Measurements from ENCODE around the gene SEC16B.
"Not testable (repeated sequence)": the region's sequence is repeated elsewhere in the genome, so short reads cannot be mapped to it uniquely, and the experiment has no call there.

SEC16B gene

GRCh38 chr1:177969825-177970371 lies at the start of gene SEC16B:
TSS of gene SEC16B (minus strand) at chr1:177970058. CDS start at chr1:177967981, 2,077 bp downstream.
- DNase-seq: no peak

- DNase-seq: no peak
Measured at GRCh38 chr1:178019622-178020021, 49.8 kb upstream of the SEC16B start.

DNA sequence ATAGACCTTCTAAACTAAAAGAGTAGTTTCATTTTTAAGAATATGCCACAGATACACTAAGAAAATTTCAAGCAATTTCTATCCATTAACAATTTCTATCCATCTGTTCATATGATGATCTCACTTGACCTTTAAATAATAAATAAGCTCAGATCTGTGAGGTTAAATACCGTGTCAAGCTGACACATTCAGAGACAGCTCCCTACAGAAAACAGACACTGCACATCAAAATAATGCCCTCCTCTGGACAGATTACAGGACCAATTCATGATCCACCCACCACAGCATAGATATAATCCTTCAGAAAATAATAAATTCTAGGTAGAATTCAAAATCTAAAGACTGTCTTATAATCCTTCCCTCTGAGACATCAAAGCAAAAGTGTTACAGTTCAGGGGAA lies 49.4 kb upstream of the SEC16B start:
- DNase-seq: no peak

- DNase-seq: no peak
Measured at GRCh38 chr1:178017517-178017916, 47.7 kb upstream of the SEC16B start.

DNA sequence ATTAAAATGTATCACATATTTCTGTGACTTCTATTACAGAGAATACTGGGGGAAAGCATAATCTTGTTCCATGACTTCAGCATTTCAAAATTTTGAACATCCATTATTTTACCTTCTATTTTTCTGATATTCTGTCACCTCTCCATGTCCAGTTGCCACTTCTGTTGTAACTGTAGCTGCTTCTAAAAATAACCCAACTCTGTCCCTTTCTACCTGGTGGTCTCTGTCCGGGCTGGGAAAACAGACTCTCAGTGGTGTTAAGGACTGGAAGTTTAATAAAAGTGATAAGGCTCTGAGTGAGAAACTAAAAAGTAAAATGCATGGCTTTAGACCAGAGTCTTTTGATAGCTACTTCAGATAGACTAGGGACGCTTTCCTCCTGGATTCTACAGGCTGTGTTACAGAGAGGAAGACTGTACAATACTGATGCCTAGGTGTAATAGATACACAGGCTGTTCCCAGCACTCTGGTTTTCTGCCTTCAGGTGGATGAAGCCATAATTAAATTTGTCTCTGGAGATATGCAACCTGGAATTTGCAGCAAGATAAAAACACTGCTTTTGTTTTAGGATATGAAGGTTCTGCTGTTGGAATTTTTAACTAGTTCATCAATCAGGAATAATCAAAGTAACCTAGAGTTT lies 42.1 kb upstream of the SEC16B start:
- no peak for DNase-seq

DNA sequence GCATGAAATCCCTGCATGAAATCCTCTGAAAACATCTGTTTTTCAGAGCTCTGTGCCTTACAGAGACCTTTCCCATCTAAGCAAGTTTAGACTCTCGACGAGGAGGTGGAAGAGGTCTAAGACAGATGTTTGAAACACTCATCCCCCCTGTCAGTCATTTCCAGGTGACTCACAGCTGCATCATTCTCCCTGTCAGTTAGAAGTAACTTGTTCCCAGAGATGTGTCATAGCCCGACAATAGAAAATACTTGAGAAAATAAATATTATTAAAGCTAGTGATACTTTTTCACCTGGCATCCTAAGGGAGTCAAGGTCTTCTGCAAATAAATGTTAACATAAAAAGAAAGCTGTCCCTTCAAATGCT lies 41.6 kb upstream of the SEC16B start:
- DNase-seq: no peak

DNA sequence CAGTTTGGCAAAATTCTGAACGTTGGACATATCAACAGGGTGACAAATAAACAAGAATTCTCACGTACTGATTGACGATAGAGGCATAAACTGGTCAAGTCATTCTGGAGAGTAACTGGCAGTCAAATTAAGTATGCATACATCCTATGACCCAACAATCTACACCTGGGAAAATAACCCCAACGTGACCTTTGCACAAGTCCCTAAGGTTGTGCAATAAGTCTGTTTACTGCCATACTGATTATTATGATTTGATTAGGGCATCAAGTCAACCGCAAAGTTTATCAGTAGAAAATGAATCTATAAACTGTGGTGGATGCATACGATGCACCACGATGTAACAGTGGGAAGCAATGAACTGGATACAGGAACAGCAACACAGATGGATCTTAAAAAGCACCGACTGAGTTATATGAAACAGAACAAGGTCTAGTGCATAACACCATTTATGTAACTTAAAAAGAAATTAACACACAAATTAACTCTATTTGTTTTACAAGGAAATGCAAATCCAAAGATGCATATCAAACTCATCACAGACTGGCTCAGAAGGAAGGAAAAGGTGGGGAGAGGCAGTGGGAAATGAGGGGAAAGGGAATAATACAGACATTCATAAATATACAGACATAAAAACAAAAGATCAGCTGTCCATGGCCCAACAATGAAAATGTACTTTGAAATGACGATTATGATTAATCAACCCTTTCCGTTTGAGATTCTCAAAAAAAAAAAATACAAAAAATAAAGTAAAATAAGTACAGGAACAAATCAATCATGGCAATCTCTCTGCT lies 41.0 kb upstream of the SEC16B start:
- no peak for DNase-seq

DNA sequence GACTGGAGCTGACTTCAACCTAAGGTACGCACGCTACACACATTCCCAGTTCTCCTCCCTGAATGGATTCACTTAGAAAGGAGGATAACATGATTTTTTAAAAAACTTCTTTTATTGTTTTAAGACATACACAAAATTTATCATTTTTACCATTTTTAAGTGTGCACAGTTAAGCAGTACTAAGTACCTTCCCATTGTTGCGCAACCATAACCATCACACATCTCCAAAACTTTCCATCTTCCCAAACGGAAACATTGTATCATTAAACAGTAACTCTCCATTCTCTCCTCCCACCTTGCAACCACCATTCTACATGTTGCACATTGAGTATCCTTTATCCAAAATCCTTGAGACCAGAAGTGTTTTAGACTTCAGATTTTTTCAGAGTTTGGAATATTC lies 36.2 kb upstream of the SEC16B start:
- DNase-seq: no peak

- DNase-seq: no peak
Measured at GRCh38 chr1:178005450-178005849, 35.6 kb upstream of the SEC16B start.

GRCh38 chr1:178004926-178005391 lies 35.1 kb upstream of the SEC16B start:
- DNase-seq: no peak

DNA sequence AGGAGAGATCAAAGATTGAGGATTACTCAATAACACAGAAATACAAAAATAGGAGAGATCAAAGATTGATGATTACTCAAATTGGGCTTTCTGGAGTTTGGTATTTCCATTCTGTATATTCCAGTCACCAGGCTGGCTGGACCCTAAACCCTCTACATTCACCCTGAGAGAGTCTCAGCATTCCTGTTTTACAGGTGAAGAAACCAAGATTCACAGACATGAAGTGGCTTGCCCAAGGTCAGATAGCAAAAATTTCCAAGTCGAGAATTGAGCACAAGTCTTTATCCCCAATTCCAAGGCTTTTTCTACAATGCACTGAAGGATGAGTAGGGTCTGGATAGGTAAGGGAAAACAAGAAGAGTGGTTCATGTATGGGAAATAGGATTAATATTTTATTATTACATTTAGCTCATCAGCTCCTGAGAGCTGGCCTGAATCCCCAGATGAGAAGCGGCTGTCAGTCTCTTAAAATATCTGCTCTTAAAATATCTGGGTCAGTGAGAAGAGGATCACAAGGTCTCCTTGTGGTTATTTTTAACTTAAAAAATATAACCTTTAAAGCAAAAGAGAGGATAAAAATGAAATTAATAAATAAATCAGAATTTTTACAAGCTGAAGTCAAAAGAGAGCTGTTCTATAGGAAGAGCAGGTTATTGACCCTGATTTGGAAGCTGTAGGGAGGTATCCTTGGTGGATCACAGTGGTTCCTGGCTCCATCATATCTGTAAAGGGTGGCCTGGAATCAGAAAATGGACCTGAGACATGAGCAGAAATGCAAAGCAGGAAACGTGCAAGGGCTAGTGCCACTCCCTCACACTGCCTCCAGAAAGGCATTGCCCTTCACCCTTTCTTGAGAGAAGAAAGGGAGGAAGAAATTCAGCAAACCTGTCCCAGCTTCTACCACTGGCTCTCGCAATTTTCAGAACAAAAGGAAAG lies 29.1 kb upstream of the SEC16B start:
- DNase-seq: no peak

- no peak for DNase-seq
Measured at GRCh38 chr1:177996957-177997356, 27.1 kb upstream of the SEC16B start.

DNA sequence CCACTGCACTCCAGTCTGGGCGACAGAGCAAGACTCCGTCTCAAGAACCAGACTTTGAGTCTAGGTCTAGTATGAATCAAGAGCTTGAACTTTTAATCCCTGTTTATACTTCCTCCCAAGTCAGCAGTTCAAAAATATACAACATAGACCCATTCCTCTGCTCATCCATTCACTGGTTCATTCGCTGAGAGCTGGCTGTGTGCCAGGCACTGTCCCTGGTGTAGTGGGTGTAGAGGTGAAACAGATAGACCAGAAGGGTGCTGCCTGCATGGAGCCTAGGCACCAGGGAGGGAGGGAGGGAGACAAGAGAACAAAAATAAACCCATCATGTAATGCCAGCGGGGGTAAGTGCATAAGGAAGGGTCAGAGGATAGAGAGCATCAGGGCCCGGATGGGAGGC lies 25.5 kb upstream of the SEC16B start:
- no peak for DNase-seq

DNA sequence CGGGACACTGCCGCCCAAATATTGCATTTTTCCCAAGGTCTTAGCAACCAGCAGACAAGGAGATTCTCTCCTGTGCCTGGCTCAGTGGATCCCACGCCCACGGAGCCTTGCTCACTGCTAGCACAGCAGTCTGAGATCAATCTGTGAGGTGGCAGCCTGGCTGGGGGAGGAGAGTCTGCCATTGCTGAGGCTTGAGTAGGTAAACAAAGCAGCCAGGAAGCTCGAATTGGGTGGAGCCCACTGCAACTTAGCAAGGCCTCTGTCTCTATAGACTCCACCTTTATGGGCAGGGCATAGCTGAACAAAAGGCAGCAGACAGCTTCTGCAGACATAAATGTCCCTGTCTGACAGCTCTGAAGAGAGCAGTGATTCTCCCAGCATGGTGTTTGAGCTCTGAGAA lies 16.4 kb upstream of the SEC16B start:
- DNase-seq: not testable (repeated sequence)

DNA sequence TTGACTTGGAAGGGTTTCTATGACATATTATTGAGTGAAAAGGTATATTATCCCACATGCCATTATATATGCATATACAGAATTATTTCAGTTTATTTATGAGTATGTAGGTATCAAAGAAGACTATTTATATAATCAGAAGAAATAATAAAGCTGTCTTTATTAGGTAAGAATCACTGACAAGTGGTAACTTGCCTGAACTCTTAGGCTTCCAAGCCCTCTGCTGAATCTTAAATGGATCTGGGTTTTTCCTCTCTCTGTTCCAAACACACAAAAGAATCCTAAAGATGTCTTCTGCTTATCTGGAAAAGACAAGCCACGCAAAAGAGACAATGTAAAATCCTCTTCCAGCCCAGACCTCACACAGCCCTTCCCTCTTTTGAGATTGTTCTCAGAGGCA lies 14.9 kb upstream of the SEC16B start:
- DNase-seq: no peak

GRCh38 chr1:177984136-177984525 lies 14.3 kb upstream of the SEC16B start:
- DNase-seq: no peak

DNA sequence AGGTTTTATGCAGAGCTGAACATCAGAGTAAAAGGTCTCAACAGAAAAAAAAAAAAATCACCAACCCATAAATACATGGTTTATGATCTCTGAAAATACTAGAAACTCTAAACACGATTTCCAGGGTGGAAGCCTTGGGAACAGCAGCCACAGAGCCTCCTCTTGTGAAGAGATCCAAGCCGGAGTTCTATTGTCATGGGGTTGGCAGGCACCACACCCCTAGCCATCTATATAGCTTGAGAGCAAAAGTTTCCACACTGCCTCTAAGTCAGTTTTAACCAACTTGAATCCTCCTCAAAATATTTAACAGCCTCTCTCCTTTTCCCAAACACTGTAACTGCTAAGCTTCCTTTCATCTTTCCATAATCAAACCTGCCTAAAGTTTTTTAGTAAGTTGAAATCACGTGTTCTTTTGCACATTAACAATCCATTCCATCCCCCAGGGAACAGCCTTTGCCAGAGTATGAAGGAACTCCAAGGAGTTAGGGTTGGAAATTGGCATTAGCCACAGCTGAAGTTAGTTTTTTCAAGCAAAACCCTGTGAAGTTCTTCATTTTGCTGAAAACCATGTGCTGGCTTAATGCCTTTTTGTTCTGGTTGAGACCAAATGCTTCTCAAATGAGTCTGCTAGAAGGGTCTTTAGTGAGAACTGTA lies 13.8 kb upstream of the SEC16B start:
- no peak for DNase-seq

DNA sequence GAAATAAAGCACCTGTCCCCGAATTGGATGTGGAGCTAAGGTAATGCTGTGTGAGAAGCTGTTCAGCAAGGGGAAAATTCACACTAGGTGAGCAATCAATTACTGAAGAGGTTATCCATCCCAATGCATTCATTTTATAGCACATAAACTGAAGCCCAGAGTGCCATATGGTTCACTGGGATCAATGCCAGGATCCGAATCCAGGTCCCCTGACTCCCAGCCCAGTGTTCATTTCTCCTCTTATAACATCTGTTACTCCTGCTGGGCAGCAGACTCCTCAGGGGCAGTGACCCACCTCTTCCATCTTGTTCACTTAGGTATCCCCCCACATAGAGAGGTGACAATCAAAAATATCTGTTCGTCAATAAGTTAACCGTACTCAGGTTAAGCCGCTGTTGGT lies 13.2 kb upstream of the SEC16B start:
- DNase-seq: no peak

DNA sequence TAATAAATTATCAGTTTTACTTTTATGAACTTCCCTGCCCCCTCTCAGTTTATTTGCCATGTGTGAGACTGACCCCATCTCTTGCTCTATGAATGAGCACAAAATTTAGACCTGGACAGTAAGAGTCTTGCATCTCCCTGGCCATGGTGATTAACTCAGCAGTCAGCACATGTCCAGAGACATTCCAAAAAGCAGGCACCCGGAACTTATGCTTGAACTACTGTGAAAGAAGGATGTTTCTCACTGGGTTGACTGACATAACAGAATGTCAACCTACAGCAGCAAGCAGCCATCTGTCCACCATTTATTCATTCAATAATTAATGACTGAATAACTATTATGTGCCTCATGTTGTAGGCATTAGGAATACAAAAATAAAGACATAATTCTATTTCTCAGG lies 11.3 kb upstream of the SEC16B start:
- DNase-seq: no peak

DNA sequence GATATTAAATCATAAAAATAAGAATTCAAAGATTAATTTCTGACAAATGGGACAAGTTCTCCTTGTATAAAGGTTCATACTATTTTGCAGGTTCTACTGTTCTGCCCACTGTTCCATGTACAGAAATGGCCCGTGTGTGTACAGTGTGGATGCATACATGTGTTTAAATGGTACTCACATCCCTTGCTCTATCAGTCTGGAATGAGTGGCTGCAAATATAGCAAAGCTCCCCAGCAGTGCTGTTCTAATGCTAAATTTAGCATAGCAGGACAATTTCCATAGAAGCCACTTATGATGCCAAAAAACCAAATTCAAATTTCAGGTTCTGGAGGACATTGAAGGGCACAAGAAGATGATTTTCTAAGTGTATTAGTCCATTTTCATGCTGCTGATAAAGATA lies 9.4 kb upstream of the SEC16B start:
- DNase-seq: no peak

GRCh38 chr1:177978530-177978929 lies 8.7 kb upstream of the SEC16B start:
- no peak for DNase-seq

DNA sequence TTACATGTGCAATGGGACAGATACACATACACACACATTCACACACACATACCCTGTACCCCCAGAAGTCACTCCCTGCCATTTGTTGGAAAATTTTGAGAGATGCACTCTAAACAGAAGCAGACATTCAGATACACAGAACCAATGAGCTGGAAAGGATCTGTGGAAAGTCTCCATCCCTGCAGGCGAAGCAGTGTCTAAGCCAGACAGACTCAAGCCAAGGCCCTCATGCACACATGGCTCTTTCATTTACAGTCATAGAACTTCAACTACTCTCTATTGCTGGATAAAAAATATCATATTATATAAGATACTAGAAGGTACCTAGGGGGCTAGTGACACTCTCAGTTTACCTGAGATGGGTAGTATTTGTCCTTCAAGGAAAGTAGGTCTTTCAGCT lies 7.3 kb upstream of the SEC16B start:
- no peak for DNase-seq

DNA sequence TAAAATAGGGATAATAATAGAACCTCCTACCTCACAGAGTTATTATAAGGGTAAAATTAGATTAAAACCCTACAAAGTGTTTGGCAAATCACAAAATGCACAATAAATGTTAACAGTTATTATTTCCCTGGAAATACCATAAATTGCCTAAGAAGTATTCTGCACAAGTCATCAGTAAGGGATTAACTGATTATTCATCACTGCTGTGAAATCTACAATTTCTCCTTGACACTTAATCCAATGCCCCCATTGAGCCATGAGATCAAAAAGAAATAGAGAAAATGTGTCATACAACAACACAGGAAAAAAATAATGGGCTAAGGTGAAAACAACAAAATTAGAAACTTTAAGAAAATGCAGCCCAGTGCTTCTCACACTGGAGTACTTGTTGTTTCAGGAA lies 6.7 kb upstream of the SEC16B start:
- DNase-seq: no peak
